ENCODE measurements around the gene MEI1.

DNA sequence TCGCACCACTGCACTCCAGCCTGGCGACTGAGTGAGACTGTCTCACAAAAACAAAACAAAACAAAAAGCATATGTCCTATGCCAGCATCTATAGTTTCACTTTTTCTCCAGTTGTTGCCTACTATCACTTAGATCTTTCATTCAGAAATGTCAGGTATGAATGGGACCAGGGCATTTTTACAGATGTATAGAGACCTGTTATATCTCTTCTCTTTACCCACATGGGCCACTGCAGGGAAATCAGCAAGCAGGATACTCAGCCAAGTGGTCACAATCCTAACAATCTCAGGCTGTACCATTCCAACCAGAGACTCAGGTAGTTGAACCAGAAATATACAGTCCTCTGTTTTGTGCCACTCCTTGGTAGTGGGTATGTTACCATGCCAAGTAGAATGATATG lies 117.6 kb downstream of the MEI1 start:
- TF ChIP-seq, protein P1, sequence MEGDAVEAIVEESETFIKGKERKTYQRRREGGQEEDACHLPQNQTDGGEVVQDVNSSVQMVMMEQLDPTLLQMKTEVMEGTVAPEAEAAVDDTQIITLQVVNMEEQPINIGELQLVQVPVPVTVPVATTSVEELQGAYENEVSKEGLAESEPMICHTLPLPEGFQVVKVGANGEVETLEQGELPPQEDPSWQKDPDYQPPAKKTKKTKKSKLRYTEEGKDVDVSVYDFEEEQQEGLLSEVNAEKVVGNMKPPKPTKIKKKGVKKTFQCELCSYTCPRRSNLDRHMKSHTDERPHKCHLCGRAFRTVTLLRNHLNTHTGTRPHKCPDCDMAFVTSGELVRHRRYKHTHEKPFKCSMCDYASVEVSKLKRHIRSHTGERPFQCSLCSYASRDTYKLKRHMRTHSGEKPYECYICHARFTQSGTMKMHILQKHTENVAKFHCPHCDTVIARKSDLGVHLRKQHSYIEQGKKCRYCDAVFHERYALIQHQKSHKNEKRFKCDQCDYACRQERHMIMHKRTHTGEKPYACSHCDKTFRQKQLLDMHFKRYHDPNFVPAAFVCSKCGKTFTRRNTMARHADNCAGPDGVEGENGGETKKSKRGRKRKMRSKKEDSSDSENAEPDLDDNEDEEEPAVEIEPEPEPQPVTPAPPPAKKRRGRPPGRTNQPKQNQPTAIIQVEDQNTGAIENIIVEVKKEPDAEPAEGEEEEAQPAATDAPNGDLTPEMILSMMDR (IDR thresholded peaks at IDR 0.05; ENCODE audit: low read length) = no peak
- TF ChIP-seq EZH2 (optimal IDR thresholded peaks at IDR 0.05; ENCODE audit: low read depth, low read length) = no peak
